ENCODE measurements around the gene DSG3. TPM values are rescaled to one million over a fixed set of nuclear protein-coding genes. Genes with fewer than 3 reads are reported as not detected.

DSG3 gene
- total RNA-seq, 1 donor from 2014 or later = 271 TPM

GRCh38 chr18:31478688-31479087 is 31.1 kb downstream of the DSG3 start:
- Histone ChIP-seq H3K36me3 (ENCODE audit: control insufficient read depth, insufficient read depth, low read length) (peaks cover 9% of the 10 kb centered on the region), H3K4me3 (ENCODE audit: low read depth, low read length) (no peak overlapping the region), H3K27me3 (ENCODE audit: control insufficient read depth, insufficient read depth, low read length) (no peaks in the 10 kb centered on the region)
- FAIRE-seq (no peak), DNase-seq (ENCODE audit: low read depth) (no peak)
- TF ChIP-seq, protein P1, sequence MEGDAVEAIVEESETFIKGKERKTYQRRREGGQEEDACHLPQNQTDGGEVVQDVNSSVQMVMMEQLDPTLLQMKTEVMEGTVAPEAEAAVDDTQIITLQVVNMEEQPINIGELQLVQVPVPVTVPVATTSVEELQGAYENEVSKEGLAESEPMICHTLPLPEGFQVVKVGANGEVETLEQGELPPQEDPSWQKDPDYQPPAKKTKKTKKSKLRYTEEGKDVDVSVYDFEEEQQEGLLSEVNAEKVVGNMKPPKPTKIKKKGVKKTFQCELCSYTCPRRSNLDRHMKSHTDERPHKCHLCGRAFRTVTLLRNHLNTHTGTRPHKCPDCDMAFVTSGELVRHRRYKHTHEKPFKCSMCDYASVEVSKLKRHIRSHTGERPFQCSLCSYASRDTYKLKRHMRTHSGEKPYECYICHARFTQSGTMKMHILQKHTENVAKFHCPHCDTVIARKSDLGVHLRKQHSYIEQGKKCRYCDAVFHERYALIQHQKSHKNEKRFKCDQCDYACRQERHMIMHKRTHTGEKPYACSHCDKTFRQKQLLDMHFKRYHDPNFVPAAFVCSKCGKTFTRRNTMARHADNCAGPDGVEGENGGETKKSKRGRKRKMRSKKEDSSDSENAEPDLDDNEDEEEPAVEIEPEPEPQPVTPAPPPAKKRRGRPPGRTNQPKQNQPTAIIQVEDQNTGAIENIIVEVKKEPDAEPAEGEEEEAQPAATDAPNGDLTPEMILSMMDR (IDR thresholded peaks at IDR 0.05; ENCODE audit: insufficient read depth, low read length, severe bottlenecking) = no peak

DNA sequence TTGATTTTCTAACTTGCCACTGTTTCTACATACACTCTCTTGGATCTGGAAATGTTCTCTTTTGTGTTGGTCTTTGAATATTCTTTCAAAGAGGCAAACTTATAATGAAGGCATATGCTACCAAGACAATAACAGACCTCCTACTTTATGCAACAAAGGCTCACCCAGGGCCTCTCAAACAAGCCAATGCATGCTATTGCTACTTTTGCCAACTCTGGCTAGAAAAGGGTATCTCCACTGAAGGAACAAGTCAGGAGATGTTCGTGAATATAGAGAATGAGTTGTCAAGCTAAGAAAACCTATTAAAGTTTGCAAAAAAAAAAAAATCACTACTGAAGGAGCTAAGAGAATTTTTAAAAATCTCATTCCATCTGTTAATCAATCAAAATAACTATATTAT is 34.5 kb downstream of the DSG3 start:
- no peak overlapping the region for H3K4me3 ChIP-seq (ENCODE audit: low read depth, low read length)
- no peaks in the 10 kb centered on the region for H3K27me3 ChIP-seq (ENCODE audit: control insufficient read depth, insufficient read depth, low read length)
- FAIRE-seq = no peak
- no peaks in the 10 kb centered on the region for H3K36me3 ChIP-seq (ENCODE audit: control insufficient read depth, insufficient read depth, low read length)
- TF ChIP-seq, protein P1 (IDR thresholded peaks at IDR 0.05; ENCODE audit: insufficient read depth, low read length, severe bottlenecking) = no peak
- DNase-seq (ENCODE audit: low read depth) = peak; percentile 88

DNA sequence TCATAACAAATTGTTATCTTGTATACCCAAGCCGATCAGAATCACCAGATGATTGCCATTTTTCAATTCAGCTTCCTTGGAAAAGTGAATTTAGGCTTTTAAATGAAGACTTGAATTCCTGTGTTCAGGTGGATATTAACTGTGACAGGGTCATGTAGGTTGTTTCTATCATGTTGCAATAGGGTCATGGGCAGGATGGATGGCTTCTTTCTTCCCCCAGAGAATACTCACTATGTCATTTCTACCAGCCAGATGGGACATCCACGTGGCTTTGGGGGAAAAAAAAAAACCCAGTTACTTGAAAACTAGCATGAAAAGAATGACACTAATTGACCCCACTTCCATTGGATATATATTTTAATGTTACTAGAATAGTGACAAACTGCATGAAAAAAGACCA is 35.9 kb downstream of the DSG3 start:
- FAIRE-seq = no peak
- H3K36me3 ChIP-seq (ENCODE audit: control insufficient read depth, insufficient read depth, low read length) = no peaks in the 10 kb centered on the region
- no peaks in the 10 kb centered on the region for H3K27me3 ChIP-seq (ENCODE audit: control insufficient read depth, insufficient read depth, low read length)
- DNase-seq (ENCODE audit: low read depth) = no peak
- TF ChIP-seq, protein P1 (IDR thresholded peaks at IDR 0.05; ENCODE audit: insufficient read depth, low read length, severe bottlenecking) = no peak
- H3K4me3 ChIP-seq (ENCODE audit: low read depth, low read length) = no peak overlapping the region

GRCh38 chr18:31484461-31484860 is 36.9 kb downstream of the DSG3 start:
- H3K4me3 ChIP-seq (ENCODE audit: low read depth, low read length) = no peak overlapping the region
- no peak for FAIRE-seq
- TF ChIP-seq, protein P1 (IDR thresholded peaks at IDR 0.05; ENCODE audit: insufficient read depth, low read length, severe bottlenecking) = no peak
- DNase-seq (ENCODE audit: low read depth) = peak; percentile 74
- H3K27me3 ChIP-seq (ENCODE audit: control insufficient read depth, insufficient read depth, low read length) = no peaks in the 10 kb centered on the region
- no peaks in the 10 kb centered on the region for H3K36me3 ChIP-seq (ENCODE audit: control insufficient read depth, insufficient read depth, low read length)

GRCh38 chr18:31486165-31486564 is 38.6 kb downstream of the DSG3 start:
- H3K27me3 ChIP-seq (ENCODE audit: control insufficient read depth, insufficient read depth, low read length) = no peaks in the 10 kb centered on the region
- FAIRE-seq (no peak), DNase-seq (ENCODE audit: low read depth) (peak; percentile 91)
- no peaks in the 10 kb centered on the region for H3K36me3 ChIP-seq (ENCODE audit: control insufficient read depth, insufficient read depth, low read length)
- TF ChIP-seq, protein P1 (IDR thresholded peaks at IDR 0.05; ENCODE audit: insufficient read depth, low read length, severe bottlenecking) = no peak
- no peak overlapping the region for H3K4me3 ChIP-seq (ENCODE audit: low read depth, low read length)

DNA sequence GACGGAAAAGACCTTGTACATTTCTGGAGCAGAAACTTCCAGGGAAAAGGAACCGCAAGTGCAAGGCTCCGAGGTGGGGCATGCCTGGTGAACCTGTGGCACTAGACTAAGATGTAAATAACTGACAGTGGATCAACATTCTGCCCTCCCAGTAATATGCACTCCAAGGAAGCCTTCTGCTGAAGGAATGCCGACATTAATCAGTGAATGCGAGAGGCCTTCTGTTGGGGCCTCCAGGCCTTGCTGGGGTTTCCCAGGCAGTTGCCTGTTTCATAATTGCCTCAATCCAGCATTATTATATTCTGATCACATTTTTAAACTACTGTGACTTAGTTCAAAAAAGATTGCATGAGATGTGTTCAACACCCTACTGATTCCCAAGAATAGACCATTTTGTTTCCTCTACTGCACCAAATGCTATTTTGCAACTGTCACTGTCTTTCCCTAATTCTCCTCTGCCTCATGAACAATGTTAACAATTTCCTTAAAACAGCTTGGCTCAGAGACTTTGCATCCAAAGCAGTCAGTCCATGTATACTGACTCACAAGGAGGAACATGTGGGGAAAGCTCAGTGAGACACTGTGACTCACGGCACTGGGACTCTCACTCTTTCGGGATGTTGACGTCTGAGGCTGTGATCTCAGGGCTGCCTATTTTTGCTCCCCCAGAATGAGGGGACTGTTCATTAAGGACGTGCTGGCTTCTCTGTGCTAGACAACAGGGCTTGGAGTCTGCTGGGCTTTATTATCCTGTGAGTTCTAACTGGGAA is 39.9 kb downstream of the DSG3 start:
- DNase-seq (ENCODE audit: low read depth) (peak; percentile 99), FAIRE-seq (peak; percentile 97)
- Histone ChIP-seq H3K27me3 (ENCODE audit: control insufficient read depth, insufficient read depth, low read length) (no peaks in the 10 kb centered on the region), H3K36me3 (ENCODE audit: control insufficient read depth, insufficient read depth, low read length) (no peaks in the 10 kb centered on the region), H3K4me3 (ENCODE audit: low read depth, low read length) (no peak overlapping the region)
- TF ChIP-seq, protein P1 (IDR thresholded peaks at IDR 0.05; ENCODE audit: insufficient read depth, low read length, severe bottlenecking) = no peak

Measured in bronchial epithelial cell (primary cell).